Fibroblast of skin of scalp (primary cell): Measurements from ENCODE around the gene MATN1.

Source experiments
- DNase-seq: peaks from one replicate; pipeline ENCODE4 v3.0.0-alpha.2; 2013

The MATN1 gene

DNA sequence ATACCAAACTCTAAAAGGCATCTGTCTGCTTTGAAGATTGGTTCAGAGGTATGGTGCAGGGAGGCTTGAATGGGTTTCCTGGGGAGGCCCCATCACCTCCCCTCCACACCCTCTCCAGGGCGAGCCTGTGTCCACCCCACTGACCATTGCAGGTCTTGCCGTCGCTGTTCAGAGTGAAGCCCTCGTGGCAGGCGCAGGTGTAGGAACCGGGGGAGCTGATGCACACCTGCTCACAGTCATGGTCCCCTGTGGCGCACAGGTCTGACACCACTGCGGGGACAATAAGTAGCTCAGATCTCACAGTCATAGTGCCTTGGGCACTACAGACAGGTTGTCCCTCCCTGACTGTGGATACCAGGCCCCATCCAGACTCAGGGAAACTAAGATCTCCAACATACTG lies 6.7 kb downstream of the MATN1 start:
- no peak for DNase-seq

DNA sequence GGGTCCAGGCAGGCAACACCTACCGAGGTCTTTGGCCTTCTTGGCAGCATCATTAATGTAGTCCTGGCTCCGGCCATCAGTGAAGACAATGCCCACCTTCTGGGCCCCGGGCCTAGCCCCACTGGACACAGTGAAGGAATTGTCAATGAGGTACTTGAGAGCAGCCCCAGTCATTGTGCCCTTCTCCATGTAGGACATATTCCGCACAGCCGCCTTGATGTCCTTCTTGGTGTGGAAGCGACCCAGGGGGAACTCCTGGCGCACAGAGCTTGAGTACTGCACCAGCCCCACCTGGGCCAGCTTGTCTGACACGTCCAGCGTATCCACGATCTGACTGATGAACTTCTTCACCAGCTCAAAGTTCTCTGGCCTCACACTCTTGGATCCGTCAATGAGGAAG lies 7.5 kb downstream of the MATN1 start:
- DNase-seq, result no peak

DNA sequence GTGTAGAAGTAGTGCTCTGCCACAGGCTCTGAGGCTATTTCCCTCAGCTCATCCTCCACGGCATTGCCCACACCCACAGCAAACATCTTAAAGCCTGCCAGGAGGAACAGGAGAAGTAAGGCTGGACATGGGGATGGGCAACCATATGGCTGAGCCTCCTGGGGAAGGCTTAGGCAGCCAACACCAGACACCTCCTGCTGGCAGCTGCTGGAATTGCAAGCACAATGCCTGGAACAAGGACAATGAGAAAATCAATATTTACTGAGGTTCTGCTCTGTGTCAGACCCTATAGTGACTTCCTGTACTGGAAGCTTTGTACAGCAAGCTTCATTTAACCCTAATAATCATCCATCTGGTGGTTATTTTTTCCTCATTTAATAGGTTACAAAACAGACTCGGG lies 8.2 kb downstream of the MATN1 start:
- no peak for DNase-seq

DNA sequence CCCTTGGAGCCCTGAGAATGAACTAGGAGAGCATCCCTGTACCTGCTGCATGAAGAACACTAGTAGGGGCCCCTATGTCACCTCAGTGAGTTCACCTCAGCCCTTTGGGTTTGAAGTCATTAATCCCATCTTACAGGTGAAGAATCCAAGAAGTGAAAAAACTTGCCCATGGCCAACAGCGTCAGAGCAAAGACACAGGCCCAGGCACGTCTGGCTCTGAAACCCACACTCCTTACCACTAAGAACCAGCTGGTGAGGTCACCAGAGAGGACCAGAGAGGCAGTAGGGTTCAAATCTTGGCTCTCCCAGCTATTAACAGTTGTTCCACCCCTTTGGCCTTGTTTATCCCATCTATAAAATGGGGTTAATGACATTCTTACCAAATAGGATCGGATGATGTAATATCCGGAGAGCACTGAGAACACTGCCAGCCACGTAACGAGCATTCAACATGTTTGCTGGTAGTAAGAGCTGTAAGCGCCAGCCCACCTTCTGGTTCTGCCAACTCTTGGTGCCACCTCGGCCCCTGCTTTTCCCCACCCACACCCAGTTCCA lies 8.8 kb downstream of the MATN1 start:
- no peak for DNase-seq

DNA sequence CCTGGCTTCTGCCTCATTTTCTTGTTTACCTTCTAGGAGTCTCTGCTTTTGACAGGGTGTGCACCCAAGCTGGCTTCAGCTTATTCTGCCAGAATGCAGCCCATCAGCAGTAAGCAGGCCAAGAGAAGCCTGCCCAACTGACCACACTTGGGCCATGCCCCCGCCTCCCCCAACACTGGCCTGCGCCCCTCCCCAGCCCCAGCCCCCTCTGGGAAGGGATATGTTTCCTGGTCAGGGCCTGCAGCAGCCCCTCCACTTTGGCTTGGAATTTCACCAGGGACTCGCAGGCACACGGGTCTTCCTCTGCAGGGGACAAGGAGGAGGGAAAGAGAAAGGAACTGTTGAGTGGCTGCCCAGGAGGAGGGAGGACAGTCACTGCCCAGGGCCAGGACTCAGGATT lies 9.4 kb downstream of the MATN1 start:
- no peak for DNase-seq

DNA sequence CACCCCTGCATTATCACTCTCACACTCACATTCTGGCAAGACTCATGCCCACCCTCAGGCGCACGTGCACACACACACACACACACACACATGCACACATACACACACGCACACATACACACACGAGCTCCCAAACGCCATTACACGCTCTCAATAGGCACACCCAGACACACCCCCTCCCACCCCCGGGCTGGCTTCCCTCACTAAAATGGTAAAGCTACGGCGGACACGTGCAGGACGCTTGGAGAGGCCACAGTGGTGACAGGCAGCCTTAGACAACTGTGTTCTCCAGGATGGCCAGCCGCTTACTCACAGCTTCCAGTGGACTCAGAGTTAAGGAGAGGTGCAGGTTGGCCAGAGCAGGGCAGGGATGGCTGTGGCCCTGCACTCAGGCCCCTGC lies 10.1 kb downstream of the MATN1 start:
- DNase-seq, result peak; percentile 40

DNA sequence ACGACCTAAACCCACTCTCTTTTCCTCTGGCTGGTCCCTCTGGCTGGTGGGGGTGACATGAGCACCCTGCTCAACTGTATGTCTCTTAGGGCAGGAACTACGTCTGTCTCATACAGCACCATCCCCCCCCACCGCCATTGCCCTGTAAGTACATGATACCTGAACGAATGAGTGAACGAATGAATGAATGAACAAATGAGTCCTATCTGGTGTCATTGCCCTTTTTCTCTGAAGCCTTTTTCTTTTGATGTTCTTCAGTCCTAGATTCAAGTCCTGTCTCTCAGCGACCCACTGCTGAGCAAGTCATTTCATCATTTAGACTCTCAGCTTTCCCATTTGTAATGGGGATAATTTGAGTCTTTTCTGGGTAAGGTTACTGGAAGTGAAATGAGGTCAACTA lies 10.8 kb downstream of the MATN1 start:
- DNase-seq, result no peak

DNA sequence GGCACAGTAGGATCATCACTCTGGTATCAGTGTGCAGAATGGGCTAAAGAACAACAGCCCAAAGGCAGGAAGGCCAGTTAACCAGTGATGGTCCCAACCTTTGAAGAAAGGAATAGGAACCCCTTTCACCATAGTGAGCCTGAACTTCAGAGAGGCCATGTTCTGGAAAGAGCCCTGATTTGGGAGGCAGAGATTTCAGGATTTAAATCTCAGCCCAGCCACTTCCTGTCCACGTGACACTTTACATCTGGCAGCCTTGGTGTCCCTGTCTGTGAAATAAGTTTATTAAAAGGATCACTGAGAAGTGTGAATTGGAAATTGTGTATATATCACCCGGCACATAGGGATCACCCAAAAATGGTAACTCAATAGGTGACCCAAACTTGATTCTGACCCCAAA lies 13.0 kb downstream of the MATN1 start:
- DNase-seq, result no peak

DNA sequence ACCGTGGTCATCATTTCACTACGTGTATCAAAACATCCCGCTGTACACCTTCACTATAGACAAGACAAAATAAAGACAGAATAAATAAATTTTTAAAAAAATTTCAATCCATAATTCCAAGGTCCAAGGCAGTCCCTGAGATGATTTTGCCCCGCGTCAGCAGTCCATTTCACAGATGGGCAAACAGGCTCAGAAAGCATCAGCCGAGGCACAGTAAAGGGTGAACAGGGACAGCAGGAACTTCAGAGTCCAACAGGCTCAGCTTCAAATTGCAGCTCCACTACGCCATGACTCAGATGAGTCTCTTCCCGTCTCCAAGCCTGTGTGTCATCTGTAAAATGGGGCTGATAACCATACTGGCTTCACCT lies 15.0 kb downstream of the MATN1 start:
- no peak for DNase-seq

DNA sequence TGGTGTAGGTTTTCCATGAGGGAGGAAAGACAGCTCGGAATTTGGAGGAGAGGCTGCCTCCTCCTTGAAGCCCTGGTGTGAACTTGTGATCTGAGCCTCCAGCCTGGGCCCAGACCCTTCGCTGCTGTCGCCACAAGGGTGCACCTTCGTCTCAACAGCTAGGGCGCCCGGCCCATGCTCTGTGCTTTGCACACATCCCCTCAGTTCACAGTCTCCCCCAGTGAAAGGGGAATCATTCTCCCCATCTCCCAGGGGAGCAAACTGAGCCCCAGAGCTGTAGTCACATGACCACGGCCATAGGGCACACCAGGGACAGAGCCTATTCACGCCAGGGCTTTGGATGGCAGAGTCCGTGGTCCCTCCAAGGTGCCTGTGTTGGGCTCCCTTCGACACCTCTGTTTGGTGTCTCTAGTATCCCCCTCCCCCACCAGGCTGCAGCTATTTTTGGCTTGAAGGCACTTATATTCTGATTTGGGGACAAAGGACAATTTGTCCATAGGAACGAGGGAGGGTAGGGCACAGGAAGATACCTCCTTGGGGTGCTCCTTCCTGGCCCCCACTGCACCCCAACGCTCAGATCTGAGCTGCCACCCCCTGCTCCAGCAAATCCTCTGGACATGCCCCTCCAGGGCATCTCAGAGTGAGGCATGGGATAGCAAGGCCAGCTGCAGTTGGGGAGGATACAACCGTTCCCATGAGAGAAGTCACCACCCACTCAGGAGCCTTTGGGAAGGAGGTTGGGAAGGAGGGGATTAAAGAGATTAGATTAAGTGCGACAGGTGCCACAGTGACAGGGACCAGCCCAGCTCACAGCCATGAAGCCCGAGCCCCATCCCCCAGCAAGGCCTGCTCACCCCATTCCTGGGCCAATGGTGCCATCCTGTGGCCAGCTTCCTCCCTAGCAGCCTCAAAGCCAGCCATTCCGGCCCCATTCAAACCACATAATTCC lies 15.7 kb downstream of the MATN1 start:
- peak; percentile 67 for DNase-seq

DNA sequence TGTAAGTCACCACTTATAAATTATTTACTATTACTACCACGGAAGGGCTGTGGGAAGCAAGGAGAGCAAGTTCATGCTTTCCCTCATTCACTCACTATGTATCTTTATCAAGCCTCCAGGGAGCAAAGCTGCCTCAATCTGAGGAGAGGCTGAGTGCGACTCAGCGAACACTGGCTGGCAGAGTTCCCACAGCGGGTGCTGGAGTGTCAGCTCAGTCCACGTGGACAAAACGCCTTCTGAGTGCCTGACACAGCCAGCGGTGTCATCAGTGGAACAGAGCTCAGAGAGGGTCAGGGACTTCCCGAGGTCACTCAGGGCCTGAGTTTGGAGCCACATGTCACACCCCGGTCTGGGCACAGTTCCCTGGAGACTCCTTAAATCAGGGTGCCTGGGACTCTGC lies 16.9 kb downstream of the MATN1 start:
- peak; percentile 67 for DNase-seq

DNA sequence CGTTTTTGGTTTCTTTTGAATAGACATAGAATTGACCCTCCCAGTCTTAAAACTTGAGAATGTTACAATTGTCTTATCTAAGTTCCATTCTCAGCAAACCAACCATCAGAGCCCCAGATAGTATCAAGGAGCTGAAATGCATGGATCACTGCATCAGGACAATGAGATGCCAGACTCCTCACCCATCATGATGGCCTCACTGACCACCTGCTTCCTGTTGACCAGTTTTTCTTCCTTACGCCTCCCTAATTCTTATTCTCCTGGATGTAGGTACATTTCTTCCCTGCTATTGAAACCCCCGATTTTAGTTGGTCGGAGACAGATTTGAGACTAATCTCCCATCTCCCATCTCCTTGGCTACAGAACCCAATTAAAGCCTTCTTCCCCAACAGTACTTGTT lies 17.7 kb downstream of the MATN1 start:
- no peak for DNase-seq

DNA sequence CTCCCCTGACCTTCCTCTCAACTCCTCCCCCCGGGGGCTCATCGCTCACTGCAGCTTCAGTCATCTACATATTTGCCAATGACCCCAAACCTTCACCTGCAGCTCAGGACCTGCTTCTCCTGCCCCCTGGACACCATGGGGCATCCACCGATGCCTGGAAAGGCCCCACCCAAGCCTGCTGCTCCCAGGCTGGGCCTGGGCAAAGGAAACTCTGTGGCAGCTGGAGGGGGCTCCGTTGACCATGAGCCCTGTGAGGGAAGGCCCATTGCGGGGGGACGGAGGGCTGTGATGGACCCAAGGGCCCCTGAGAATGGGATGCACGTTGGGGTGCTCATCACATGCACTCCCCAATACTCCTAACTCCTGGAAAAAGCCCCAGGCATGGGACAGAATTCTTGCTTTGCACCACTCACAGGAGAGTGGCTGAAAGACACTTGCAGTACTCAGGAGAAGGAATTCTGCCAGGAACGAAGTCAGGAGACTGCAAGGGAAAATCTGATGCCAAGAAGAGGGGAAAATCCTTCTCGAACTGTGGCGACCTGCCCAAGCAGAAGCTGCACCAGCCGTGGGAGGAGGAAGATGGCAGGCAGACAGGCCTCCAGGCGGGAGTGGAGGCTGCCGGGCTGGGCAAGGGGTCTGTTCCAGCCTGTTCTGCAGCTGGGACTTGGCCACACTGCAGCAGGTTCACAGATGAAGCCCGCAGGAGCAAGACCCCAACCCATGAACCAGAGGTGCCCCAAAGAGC lies 18.4 kb downstream of the MATN1 start:
- DNase-seq, result no peak

DNA sequence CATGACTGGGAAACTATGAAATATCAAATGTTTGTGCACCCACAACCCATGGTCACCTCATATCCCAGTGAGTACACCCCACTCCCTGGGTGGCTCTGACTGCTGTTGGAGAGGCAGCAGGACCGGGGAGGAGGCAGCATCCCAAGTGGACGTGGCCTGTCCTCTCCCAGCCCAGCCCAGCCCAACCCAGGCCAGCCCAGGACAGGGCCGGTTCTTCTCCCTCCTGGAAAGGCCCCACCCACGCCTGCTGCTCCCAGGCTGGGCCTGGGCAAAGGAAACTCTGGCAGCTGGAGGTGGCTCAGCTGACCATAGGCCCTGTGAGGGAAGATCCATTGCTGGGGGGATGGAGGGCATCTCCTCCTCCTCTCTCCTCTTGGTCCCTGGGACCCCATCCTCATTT lies 19.1 kb downstream of the MATN1 start:
- DNase-seq, result no peak

DNA sequence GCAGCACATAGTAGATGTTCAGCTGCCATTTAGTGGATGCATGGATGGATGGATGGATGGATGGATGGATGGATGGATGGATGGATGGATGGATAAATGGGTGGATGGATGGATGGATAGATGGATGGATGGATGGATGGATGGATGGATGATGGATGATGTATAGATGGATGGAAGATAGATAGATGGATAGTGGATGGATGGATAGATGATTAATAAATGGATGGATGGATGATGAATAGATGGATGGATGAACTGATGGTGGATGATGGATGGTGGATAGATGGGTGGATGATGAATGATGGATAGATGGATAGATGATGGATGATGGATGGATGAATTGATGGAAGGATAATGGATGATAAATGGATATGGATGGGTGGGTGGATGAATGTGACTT lies 20.6 kb downstream of the MATN1 start:
- DNase-seq, result no peak

DNA sequence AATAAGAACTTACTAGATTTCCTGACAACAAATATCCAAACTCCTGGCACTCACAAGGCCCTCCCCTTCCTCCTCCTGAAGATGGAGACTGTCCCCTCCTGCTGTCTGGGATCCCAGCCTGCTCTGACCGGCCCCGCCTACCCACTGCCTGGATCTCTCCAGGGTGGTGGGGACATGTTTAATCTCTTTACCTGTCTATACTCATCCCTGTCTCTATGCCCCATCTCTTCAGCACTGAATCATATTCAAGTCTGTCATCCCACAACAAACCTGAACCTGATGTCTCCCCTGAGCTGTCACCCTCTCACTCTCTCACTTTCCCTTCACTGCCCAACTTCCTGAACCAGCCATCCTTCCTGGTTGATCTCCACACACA lies 22.1 kb downstream of the MATN1 start:
- no peak for DNase-seq

DNA sequence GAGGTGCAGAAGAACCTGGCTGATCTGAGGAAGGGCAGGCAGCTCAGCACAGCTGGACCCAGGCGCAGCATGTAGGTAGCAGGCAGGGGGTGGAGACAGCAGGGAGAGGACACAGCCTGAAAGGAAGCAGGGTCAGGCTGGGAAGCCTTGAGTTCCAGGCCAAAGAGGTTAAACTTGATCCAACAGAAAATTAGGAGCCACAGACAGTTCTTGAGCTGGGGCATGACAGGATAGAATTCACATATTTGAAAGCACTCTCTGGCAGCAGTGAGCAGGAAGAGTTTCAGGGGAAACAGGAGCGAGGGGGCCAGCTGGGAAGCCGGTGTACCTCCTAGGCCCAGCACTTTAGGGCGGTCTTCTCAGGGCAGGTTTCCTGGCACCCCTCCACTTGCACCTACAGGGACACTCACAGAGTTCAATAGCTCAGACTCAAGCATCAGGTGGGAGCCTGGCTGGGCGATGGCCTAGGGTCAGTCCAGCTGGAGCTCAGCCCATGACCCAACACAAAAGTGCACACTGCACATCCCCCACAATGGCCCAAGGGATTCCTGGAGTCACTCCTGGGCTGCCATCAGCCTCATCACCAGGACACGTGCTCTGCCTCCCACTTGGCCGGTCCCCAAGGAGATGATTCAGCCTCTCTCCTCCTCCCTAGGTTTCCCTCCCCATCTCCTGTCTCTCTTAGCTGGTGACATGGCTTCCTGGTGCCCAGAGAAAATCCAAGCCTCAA lies 22.7 kb downstream of the MATN1 start:
- DNase-seq, result peak; percentile 88

DNA sequence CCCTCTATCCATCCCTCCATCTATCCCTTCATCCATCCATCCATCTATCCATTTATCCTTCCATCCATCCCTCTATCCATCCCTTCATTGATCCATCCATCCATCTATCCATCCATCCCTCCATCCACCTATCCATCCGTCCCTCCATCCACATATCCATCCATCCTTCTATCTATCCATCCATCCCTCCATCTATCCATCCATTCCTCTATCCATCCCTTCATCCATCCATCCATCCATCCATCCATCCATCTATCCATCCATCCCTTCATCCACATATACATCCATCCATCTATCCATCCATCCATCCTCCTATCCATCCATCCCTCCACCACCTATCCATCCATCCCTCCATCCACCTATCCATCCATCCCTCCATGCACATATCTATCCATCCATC lies 23.6 kb downstream of the MATN1 start:
- DNase-seq, result no peak

DNA sequence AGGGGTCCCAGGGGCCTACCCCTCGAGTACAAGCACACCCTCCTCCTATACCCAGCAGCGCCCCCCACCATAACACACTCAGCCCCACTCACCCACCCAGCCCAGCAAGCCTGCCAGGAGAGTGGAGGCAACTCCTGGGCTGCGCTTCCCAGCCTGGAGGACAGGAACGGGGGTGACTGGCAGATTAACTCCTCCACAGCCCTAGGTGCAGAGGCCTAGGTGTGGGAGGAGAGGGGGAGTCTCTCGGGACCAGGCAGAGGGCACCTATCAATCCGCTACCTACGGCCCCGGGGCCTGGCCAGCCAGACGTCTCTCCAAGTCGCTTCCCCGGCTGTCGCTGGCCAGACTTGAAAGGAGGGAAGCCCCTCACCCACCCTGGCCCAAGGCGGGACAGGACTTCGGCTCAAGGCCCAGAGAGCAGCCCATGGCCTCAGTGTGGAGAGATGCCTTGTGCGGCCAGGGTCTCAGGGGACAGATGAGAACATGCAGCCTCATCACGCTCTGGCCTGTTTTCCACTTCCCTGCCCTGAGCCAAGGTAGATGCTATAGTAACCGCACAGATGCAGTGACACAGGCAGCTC lies 24.9 kb downstream of the MATN1 start:
- DNase-seq, result peak; percentile 15

DNA sequence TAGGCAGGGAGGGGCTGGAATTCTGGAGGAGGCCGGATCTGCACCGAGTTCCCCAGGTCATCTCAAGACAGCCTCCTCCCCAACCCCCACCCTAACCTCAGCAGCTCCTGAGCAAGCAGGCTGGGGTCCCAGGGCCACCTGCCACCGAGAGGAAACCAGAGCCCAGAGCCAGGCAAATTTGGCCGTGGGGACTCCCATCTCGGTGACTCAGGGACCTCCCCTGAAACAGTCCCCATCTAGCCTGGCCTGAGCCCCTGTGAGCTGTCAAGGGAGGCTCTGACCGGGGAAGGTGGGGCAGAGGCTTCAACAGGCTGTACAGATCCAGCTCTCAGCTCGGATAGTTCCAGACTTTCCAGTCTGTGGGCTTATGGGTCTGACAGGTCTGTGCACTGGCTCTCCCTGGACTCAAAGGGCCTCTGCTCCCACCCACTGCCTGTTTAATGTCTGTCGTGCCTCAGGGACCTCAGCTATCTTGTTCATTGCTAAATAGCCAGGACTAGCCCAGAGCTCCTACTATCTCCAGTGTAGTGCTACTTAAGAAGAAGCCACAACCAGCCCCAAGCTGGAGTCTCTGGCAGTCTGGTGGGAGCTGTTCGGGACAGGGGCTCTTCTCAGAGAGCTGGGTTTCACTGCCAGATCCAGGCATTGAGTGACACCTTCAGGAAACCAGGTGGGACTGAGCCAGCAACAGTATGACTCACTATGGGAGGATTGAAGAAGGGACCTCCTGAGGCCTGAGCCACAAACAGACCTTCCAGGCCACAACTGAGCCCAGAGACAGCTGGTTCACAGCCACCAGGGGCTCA lies 25.6 kb downstream of the MATN1 start:
- peak; percentile 33 for DNase-seq

DNA sequence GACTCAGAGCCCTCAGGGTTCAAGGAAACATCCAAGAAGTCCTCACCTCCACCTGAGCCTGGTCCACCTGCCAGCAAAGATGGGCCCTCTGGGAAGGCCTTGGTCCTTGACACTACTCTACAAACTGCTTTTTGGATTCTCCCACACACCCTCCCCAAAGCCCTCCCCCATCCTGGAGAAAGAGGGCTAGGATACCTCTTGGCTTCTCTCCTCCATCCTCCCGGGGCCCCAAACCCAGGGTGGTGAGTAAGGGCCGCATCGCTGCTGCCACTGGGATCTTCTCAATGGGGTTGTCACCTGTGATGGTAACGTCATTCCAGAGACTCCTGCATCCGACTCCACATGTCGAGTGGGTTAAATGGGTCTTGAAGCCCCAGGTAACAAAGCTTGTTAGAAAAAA lies 26.6 kb downstream of the MATN1 start:
- no peak for DNase-seq

DNA sequence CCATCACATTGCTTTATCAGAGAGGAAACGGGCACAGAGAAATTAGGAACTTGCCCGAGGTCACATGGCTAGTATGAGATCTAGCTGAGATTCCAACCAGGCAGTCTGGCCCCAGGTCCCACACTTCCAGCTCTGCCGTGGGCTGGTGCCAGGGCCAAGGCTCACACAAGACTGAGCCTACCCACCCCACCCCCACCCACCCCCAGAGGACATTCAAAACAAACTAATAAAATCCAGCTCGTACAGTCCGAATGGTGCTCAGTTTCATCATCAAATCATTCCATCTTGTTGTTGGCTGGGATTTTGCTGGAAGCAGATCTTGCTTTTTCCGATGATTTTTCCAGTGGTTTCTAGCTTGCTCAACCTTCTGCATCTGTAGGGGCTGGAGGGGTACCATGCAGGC lies 27.9 kb downstream of the MATN1 start:
- DNase-seq, result no peak
